Stomach (tissue), 9 donors: ENCODE results near the gene TMEM130. TPM values are rescaled to one million over a fixed set of nuclear protein-coding genes. Genes with fewer than 3 reads are reported as not detected.

ENCODE experiments used
- DNase-seq, 2 donors: peaks; one replicate each; pipeline versions ENCODE4 v3.0.0 to v3.0.0-alpha.2; 2013 to 2019
- H3K27ac ChIP-seq, 5 donors: fragments of 200-600 bp in 4 of 5; sonication (generic) in 4 of 5; one replicate each; pipeline ENCODE4 v1.5.1; 2013 to 2019; ENCODE audit warnings: mild to moderate bottlenecking in 1 of 5, moderate library complexity in 1 of 5
- H3K27me3 ChIP-seq, 3 donors: fragments of 200-600 bp; sonication (generic); one replicate each; pipeline ENCODE4 v1.5.1; 2017 to 2019; ENCODE audit warnings: mixed run types in 1 of 3
- H3K36me3 ChIP-seq, 4 donors: fragments of 200-600 bp; sonication (generic); 1 replicate in 3 of 4; 2 replicates in 1 of 4; pipeline ENCODE4 v1.5.1; 2016 to 2019
- H3K4me1 ChIP-seq, 4 donors: fragments of 200-600 bp; sonication (generic); one replicate each; pipeline ENCODE4 v1.5.1; 2016 to 2019
- H3K4me3 ChIP-seq, 4 donors: fragments of 200-600 bp; sonication (generic) in 3 of 4; one replicate each; pipeline ENCODE4 v1.5.1; 2016 to 2019; ENCODE audit warnings: mild to moderate bottlenecking in 1 of 4
- H3K9me3 ChIP-seq, 4 donors: fragments of 200-600 bp; sonication (generic); one replicate each; pipeline ENCODE4 v1.5.1; 2016 to 2019
- EP300 ChIP-seq: sonication (generic); formaldehyde crosslinking; IDR thresholded peaks from one replicate; pipeline ENCODE4 v1.6.1; 2017; ENCODE audit warnings: antibody characterized with exemption
- POLR2A ChIP-seq, 4 donors: fragments of 450-650 bp; IDR thresholded peaks; one replicate each; pipeline ENCODE4 v1.6.1; 2016; ENCODE audit warnings: antibody characterized with exemption in 4 of 4, control low read depth in 2 of 4, mild to moderate bottlenecking in 1 of 4, moderate library complexity in 1 of 4
- POLR2AphosphoS5 ChIP-seq, 3 donors: sonication (generic); formaldehyde crosslinking; IDR thresholded peaks; one replicate each; pipeline ENCODE4 v1.6.1; 2016; ENCODE audit warnings: antibody characterized with exemption in 3 of 3
- WGBS, 5 donors: extraction: QIAGEN DNeasy Blood & Tissue Kit in 3 of 5; methylation state at CpG; one replicate each; pipeline versions ENCODE4 v1.1.5 to v1.1.7; 2013 to 2018; 5-methylcytosine and 5-hydroxymethylcytosine counted together
- intact Hi-C: fragments of 100-400 bp; cut with DNase I; formaldehyde crosslinking; loops from one replicate; pipeline ENCODE4 v1.15.1; 2023; ENCODE audit warnings: low total_unique reads
- polyA plus RNA-seq, 3 donors: library from polyadenylated mRNA; stranded (reverse); fragments of 200-250 nt; gene quantifications; one replicate each; pipeline ENCODE4 v1.2.3, GENCODE V29; 2013
- total RNA-seq, 5 donors: library from RNA; depleted of rRNA; stranded (reverse); fragments of >200 nt; gene quantifications; one replicate each; pipeline versions ENCODE4 v1.1.0 to v1.2.3, GENCODE V29; 2014 to 2016
- TF ChIP-seq, protein P1 (sequence below), 7 experiments: fragments of 450-650 bp in 4 of 7; fragments of 200-600 bp in 3 of 7; sonication (generic) in 3 of 7; IDR thresholded peaks; one replicate each; pipeline ENCODE4 v1.5.1; 2016 to 2019; ENCODE audit warnings: antibody characterized with exemption in 7 of 7, control low read depth in 2 of 7, mild to moderate bottlenecking in 1 of 7
- donor health status: healthy with polysubstance abuse.
- donor health status: Bipolar disorder and iron deficiency.
- donor health status: healthy.

The TMEM130 gene
- total and polyA plus RNA-seq, 8 donors: 0.29 to 4.1 (median 0.63) TPM; not detected in 3

GRCh38 chr7:98827258-98827657 is 42.6 kb downstream of the TMEM130 start:
- 49 to 69% (median 65%) methylated on average over 3 of the region's 3 CpGs for WGBS, 5 donors
- Histone ChIP-seq H3K27ac (peak overlapping the region in 1 of 5 donors; percentile 46), H3K4me3 (no peak overlapping the region)

GRCh38 chr7:98826811-98827231 is 43.0 kb downstream of the TMEM130 start:
- H3K27me3 ChIP-seq: peaks cover 0 to 17% (median 0%) of the 10 kb centered on the region in 3 donors
- no peaks in the 10 kb centered on the region for H3K36me3 ChIP-seq
- no peak overlapping the region for H3K4me3 ChIP-seq
- H3K9me3 ChIP-seq: no peaks in the 10 kb centered on the region
- H3K27ac ChIP-seq: peak overlapping the region in 1 of 5 donors; percentile 46
- peaks cover 0 to 12% (median 4%) of the 10 kb centered on the region in 4 donors for H3K4me1 ChIP-seq
- 16 to 31% (median 27%) methylated on average over 12 to 13 of the region's 13 CpGs for WGBS, 5 donors
- intact Hi-C loops: no loop called here
- peak; percentile 65 to 67 for DNase-seq
- TF ChIP-seq, protein P1, sequence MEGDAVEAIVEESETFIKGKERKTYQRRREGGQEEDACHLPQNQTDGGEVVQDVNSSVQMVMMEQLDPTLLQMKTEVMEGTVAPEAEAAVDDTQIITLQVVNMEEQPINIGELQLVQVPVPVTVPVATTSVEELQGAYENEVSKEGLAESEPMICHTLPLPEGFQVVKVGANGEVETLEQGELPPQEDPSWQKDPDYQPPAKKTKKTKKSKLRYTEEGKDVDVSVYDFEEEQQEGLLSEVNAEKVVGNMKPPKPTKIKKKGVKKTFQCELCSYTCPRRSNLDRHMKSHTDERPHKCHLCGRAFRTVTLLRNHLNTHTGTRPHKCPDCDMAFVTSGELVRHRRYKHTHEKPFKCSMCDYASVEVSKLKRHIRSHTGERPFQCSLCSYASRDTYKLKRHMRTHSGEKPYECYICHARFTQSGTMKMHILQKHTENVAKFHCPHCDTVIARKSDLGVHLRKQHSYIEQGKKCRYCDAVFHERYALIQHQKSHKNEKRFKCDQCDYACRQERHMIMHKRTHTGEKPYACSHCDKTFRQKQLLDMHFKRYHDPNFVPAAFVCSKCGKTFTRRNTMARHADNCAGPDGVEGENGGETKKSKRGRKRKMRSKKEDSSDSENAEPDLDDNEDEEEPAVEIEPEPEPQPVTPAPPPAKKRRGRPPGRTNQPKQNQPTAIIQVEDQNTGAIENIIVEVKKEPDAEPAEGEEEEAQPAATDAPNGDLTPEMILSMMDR (IDR thresholded peaks at IDR 0.05): no peak
- TF ChIP-seq POLR2AphosphoS5 (IDR thresholded peaks at IDR 0.05) (peak in 1 of 3 donors; percentile 12), POLR2A (IDR thresholded peaks at IDR 0.05) (no peak)

More at GRCh38 chr7:98827258-98827657, 42.6 kb downstream of the TMEM130 start:
- H3K9me3 ChIP-seq: no peaks in the 10 kb centered on the region
- peaks cover 0 to 17% (median 0%) of the 10 kb centered on the region in 3 donors for H3K27me3 ChIP-seq
- no peak for TF ChIP-seq POLR2A (IDR thresholded peaks at IDR 0.05)
- no peak for TF ChIP-seq POLR2AphosphoS5 (IDR thresholded peaks at IDR 0.05)
- TF ChIP-seq EP300: no peak
- TF ChIP-seq, protein P1 (IDR thresholded peaks at IDR 0.05): no peak
- no peak for DNase-seq
- H3K4me1 ChIP-seq: peaks cover 0 to 12% (median 4%) of the 10 kb centered on the region in 4 donors
- intact Hi-C loops: no loop called here
- H3K36me3 ChIP-seq: no peaks in the 10 kb centered on the region

- intact Hi-C loops: no loop called here
- H3K4me1 ChIP-seq: peaks cover 0 to 12% (median 4%) of the 10 kb centered on the region in 4 donors
- DNase-seq: no peak
- H3K9me3 ChIP-seq: no peaks in the 10 kb centered on the region
- H3K27ac ChIP-seq: peak overlapping the region in 1 of 5 donors; percentile 46
- H3K27me3 ChIP-seq: peaks cover 0 to 17% (median 0%) of the 10 kb centered on the region in 3 donors
- TF ChIP-seq, protein P1 (IDR thresholded peaks at IDR 0.05): no peak
- TF ChIP-seq POLR2AphosphoS5 (IDR thresholded peaks at IDR 0.05) (no peak), EP300 (no peak), POLR2A (IDR thresholded peaks at IDR 0.05) (no peak)
- H3K36me3 ChIP-seq: no peaks in the 10 kb centered on the region
- H3K4me3 ChIP-seq: no peak overlapping the region
- WGBS, 5 donors: 60 to 73% (median 66%) methylated on average over 13 to 20 of the region's 20 CpGs
These were observed 43.4 kb downstream of the TMEM130 start for GRCh38 chr7:98826387-98826786.

DNA sequence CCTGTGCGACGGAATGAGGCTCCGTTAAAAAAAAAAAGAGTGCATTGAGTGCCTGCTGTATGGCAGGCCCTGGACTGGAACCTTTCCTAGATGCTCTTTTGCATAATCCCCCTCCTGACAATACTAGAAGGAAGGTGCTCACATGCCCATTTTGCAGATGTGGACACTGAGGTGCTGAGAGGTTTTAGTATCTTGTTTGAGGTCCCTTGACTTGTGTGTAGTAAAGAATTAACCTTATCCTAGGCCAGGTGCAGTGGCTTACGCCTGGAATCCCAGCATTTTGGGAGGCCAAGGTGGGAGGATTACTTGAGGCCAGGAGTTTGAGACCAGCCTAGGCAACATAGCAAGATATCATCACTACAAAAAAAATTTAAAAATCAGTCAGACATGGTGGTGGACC is 46.6 kb downstream of the TMEM130 start:
- TF ChIP-seq POLR2AphosphoS5 (IDR thresholded peaks at IDR 0.05) (no peak), EP300 (no peak), POLR2A (IDR thresholded peaks at IDR 0.05) (no peak)
- TF ChIP-seq, protein P1 (IDR thresholded peaks at IDR 0.05): no peak
- DNase-seq: no peak
- Histone ChIP-seq H3K9me3 (no peaks in the 10 kb centered on the region), H3K27ac (no peak overlapping the region), H3K27me3 (peaks cover 0 to 10% (median 0%) of the 10 kb centered on the region in 3 donors), H3K36me3 (no peaks in the 10 kb centered on the region), H3K4me3 (no peak overlapping the region), H3K4me1 (peaks cover 0 to 12% (median 4%) of the 10 kb centered on the region in 4 donors)
- 82 to 99% (median 97%) methylated on average over 4 of the region's 4 CpGs for WGBS, 5 donors
- intact Hi-C loops: no loop called here
